Panc1 (cell line): ENCODE data around the gene CAMSAP3.

Source experiments
- CTCF ChIP-seq: fragments of 450-650 bp; IDR thresholded peaks from 2 replicates; pipeline ENCODE4 v1.5.1; 2017; ENCODE audit warnings: mild to moderate bottlenecking
- POLR2AphosphoS5 ChIP-seq: IDR thresholded peaks from 2 replicates; pipeline ENCODE4 v1.6.1; 2012; ENCODE audit warnings: mild to moderate bottlenecking, low read depth, low read length, moderate library complexity
- REST ChIP-seq, 2 experiments: IDR thresholded peaks; 2 replicates each; pipeline ENCODE4 v1.6.1; 2011 to 2012; ENCODE audit warnings: low read depth in 2 of 2, control low read depth in 1 of 2, low read length in 1 of 2, mild to moderate bottlenecking in 1 of 2, moderate library complexity in 1 of 2; ENCODE audit not compliant: insufficient read depth in 1 of 2

DNA sequence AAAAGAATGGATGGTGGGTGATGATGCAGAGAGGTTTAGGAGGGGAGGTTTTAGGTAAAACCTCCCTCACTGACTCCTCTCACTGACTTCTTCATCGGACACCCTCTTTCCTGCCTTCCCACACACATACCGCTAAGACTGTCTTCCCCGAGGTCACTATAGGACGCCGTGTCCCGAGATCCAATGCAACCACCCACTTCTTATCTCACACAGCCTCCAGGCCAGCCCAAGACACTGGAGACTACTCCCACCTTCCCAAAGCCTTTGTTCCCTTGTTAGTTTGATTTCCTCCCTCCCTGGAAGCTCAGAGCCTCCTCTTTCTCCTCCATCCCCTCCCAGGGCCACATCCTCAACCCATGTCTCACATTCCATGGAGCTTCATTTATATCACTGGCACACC is 16.5 kb upstream of the CAMSAP3 start:
- TF ChIP-seq POLR2AphosphoS5 (no peak), CTCF (no peak), REST (IDR thresholded peaks at IDR 0.05; ENCODE audit: insufficient read depth in 1 of 2, low read depth in 2 of 2, low read length in 1 of 2) (no peak)
